Progenitor cell of endocrine pancreas (in vitro differentiated cells): Measurements from ENCODE around the gene HSPB6. TPM values are rescaled to one million over a fixed set of nuclear protein-coding genes. Genes with fewer than 3 reads are reported as not detected.

Experiments
- DNase-seq: peaks from one replicate; pipeline ENCODE4 v3.0.0; 2021; ENCODE audit warnings: low spot score; ENCODE audit not compliant: unreplicated experiment
- H3K27ac Mint-ChIP-seq: 2 replicates; pipeline ENCODE4 v1.8.0; 2021; ENCODE audit warnings: mild to moderate bottlenecking, moderate library complexity, mixed read lengths
- H3K27me3 Mint-ChIP-seq: 2 replicates; pipeline ENCODE4 v1.8.0; 2021; ENCODE audit warnings: mixed read lengths
- H3K36me3 Mint-ChIP-seq: 2 replicates; pipeline ENCODE4 v1.8.0; 2022; ENCODE audit warnings: mixed read lengths; ENCODE audit not compliant: insufficient read depth
- H3K4me1 Mint-ChIP-seq: 2 replicates; pipeline ENCODE4 v1.8.0; 2021; ENCODE audit warnings: low read depth, mixed read lengths
- H3K4me3 Mint-ChIP-seq: 2 replicates; pipeline ENCODE4 v1.8.0; 2021; ENCODE audit warnings: low read depth, mild to moderate bottlenecking, moderate library complexity, mixed read lengths
- H3K9me3 Mint-ChIP-seq: 2 replicates; pipeline ENCODE4 v1.8.0; 2021; ENCODE audit warnings: low read depth, mixed read lengths
- total RNA-seq: library from RNA; stranded (reverse); gene quantifications from 2 replicates; pipeline ENCODE4 v1.2.1, GENCODE V29; 2021
- TF ChIP-seq, protein P1 (sequence below): fragments of 200-600 bp; sonication (generic); IDR thresholded peaks from one replicate; pipeline ENCODE4 v1.5.0; 2021; ENCODE audit warnings: antibody characterized with exemption, mild to moderate bottlenecking; ENCODE audit not compliant: unreplicated experiment

HSPB6 gene
- total RNA-seq, 1 donor from 2014 or later, result not detected

DNA sequence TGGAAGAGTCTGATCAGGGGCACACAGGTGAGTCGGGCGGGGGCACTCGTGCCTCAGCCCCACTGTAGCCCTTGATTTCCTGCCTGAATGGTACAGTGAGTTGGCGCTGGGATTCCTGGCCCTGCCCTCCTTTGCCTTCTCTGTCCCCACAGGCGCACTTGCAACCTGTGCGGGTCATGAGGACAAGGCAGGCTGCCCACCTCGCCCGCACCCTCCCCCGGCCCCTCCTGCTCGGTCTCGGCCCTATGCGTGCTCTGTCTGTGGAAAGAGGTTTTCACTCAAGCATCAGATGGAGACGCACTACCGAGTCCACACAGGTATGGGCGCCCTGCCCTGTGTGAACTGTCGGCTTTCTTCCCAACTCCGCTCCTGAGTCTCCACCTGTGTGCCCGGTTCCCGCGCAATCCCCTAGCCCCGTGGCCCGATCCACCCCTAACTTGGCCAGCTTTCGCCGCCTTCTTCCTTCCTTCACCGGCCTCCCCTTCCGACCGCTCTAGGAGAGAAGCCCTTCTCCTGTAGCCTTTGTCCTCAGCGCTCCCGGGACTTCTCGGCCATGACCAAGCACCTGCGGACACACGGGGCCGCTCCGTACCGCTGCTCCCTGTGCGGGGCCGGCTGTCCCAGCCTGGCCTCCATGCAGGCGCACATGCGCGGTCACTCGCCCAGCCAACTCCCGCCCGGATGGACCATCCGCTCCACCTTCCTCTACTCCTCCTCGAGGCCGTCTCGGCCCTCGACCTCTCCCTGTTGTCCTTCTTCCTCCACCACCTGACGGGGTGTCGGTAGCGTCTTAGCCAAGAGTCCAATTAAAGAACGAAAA, 40.6 kb downstream of the HSPB6 start:
- H3K36me3 Mint-ChIP-seq, result peaks cover 1% of the 10 kb centered on the region
- peak; percentile 50 for DNase-seq
- H3K4me1 Mint-ChIP-seq, result peaks cover 21% of the 10 kb centered on the region
- H3K27me3 Mint-ChIP-seq, result no peaks in the 10 kb centered on the region
- TF ChIP-seq, protein P1, sequence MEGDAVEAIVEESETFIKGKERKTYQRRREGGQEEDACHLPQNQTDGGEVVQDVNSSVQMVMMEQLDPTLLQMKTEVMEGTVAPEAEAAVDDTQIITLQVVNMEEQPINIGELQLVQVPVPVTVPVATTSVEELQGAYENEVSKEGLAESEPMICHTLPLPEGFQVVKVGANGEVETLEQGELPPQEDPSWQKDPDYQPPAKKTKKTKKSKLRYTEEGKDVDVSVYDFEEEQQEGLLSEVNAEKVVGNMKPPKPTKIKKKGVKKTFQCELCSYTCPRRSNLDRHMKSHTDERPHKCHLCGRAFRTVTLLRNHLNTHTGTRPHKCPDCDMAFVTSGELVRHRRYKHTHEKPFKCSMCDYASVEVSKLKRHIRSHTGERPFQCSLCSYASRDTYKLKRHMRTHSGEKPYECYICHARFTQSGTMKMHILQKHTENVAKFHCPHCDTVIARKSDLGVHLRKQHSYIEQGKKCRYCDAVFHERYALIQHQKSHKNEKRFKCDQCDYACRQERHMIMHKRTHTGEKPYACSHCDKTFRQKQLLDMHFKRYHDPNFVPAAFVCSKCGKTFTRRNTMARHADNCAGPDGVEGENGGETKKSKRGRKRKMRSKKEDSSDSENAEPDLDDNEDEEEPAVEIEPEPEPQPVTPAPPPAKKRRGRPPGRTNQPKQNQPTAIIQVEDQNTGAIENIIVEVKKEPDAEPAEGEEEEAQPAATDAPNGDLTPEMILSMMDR, result no peak
- no peaks in the 10 kb centered on the region for H3K9me3 Mint-ChIP-seq
- H3K27ac Mint-ChIP-seq, result peak overlapping the region; percentile 97
- H3K4me3 Mint-ChIP-seq, result peak overlapping the region; percentile 82

DNA sequence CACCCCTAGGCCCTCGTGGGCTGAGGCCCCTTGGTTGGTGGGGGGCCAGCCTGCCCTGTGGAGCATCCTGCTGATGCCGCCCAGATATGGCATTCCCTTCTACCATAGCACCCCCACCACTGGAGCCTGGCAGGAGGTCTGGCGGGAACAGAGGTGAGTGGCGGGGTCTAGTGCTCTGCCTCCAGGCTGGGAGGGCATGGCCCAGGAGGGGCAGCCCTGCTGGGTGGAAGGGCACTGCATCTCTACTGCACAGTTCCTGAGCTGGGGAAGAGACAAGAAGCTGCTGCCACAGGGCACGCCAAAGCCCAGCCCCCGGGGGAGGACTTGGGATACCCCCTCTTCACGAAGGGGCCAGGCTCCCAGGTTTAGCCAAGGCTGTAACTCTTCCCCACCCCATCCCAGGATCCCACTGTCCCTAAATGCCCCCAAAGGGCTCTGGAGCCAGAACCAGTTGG, 41.4 kb downstream of the HSPB6 start:
- DNase-seq, result no peak
- H3K4me3 Mint-ChIP-seq, result peak overlapping the region; percentile 82

DNA sequence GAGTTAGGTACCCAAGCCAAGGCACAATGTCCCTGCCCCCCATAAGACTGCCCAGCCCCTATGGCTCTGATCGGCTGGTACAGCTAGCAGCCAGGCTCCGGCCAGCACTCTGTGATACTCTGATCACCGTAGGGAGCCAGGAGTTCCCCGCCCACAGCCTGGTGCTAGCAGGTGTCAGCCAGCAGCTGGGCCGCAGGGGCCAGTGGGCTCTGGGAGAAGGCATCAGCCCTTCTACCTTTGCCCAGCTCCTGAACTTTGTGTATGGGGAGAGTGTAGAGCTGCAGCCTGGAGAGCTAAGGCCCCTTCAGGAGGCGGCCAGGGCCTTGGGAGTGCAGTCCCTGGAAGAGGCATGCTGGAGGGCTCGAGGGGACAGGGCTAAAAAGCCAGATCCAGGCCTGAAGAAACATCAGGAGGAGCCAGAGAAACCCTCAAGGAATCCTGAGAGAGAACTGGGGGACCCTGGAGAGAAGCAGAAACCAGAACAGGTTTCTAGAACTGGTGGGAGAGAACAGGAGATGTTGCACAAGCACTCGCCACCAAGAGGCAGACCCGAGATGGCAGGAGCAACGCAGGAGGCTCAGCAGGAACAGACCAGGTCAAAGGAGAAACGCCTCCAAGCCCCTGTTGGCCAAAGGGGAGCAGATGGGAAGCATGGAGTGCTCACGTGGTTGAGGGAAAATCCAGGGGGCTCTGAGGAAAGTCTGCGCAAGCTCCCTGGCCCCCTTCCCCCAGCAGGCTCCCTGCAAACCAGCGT, 42.1 kb downstream of the HSPB6 start:
- no peaks in the 10 kb centered on the region for H3K9me3 Mint-ChIP-seq
- H3K4me1 Mint-ChIP-seq, result peaks cover 21% of the 10 kb centered on the region
- TF ChIP-seq, protein P1, result no peak

More for the DNA sequence above, 41.4 kb downstream of the HSPB6 start:
- H3K27ac Mint-ChIP-seq, result no peak overlapping the region
- TF ChIP-seq, protein P1, result no peak
- no peaks in the 10 kb centered on the region for H3K9me3 Mint-ChIP-seq
- peaks cover 21% of the 10 kb centered on the region for H3K4me1 Mint-ChIP-seq
- H3K36me3 Mint-ChIP-seq, result peaks cover 1% of the 10 kb centered on the region
- H3K27me3 Mint-ChIP-seq, result no peaks in the 10 kb centered on the region

DNA sequence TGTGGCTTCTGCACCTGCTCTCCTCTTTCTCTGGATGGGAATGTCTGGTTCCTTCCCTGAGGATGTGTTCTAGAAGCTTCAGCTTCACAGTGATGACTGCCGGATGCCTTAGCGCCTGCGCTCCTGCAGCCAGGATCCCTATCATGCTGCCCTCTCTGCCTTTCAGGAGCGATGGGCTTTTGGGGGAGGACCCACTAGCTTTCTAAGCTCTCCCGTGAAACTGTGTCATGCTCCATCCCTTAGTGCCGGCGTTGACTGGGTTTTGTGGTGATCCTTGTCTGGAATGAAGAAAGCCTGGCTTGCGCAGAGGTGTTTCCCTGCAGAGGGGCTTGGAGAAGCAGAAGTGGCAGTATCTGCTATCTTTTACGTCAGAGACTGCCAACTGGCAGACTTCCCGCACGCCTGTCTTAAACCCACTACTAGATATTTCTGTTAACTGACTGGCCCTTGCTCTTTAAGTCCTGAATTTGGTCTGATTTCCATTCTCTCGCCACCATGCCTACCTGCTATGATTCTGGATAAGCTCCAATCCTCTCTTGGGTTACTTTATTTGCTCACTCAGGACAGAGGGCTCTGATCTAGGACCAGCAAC, 42.8 kb downstream of the HSPB6 start:
- no peaks in the 10 kb centered on the region for H3K36me3 Mint-ChIP-seq
- TF ChIP-seq, protein P1, result no peak
- peak overlapping the region; percentile 19 for H3K27ac Mint-ChIP-seq
- H3K4me3 Mint-ChIP-seq, result no peak overlapping the region
- no peaks in the 10 kb centered on the region for H3K9me3 Mint-ChIP-seq
- no peaks in the 10 kb centered on the region for H3K27me3 Mint-ChIP-seq
- no peak for DNase-seq
- H3K4me1 Mint-ChIP-seq, result peaks cover 15% of the 10 kb centered on the region

More for the DNA sequence above, 42.1 kb downstream of the HSPB6 start:
- Mint-ChIP-seq H3K27ac (peak overlapping the region; percentile 19), H3K27me3 (no peaks in the 10 kb centered on the region), H3K36me3 (no peaks in the 10 kb centered on the region), H3K4me3 (peak overlapping the region; percentile 56)
- no peak for DNase-seq

DNA sequence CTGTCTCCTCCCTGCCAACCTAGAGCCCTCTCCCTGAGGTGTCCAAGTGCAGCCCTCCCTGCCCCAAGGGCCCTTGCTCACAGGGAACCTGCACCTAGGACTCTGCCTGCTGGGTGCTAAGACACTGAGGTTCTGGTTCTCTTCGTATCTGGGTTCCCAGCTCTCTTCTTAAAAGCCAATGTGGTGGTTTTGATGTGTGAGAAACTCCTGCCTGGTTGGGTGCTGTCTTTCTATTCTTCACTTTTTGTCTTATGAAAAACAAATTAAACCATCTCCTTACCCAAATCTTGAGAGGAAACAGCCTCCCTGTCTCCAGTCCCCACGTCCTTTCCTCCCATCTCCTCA, 43.4 kb downstream of the HSPB6 start:
- peaks cover 13% of the 10 kb centered on the region for H3K4me1 Mint-ChIP-seq
- no peak for DNase-seq
- H3K27ac Mint-ChIP-seq, result no peak overlapping the region
- no peaks in the 10 kb centered on the region for H3K27me3 Mint-ChIP-seq
- TF ChIP-seq, protein P1, result no peak
- no peaks in the 10 kb centered on the region for H3K36me3 Mint-ChIP-seq
- H3K9me3 Mint-ChIP-seq, result no peaks in the 10 kb centered on the region
- H3K4me3 Mint-ChIP-seq, result no peak overlapping the region
